Smooth muscle cell (in vitro differentiated cells): ENCODE measurements around the gene HNRNPUL2. TPM values are rescaled to one million over a fixed set of nuclear protein-coding genes. Genes with fewer than 3 reads are reported as not detected.
A peak's percentile ranks its signal among the peaks of the same experiment; 100 is the strongest.
"Not testable (repeated sequence)": the region's sequence is repeated elsewhere in the genome, so short reads cannot be mapped to it uniquely, and the experiment has no call there.

ENCODE experiments used
- DNase-seq: peaks from one replicate; lab custom pipeline; 2025; ENCODE audit not compliant: unreplicated experiment; lab: John Stamatoyannopoulos, UW
- H2AFZ ChIP-seq: fragments of 200-600 bp; sonication (generic); 2 replicates; pipeline ENCODE4 v1.6.0; 2016; ENCODE audit warnings: antibody characterized with exemption, low read depth, mild to moderate bottlenecking
- H3F3A ChIP-seq: fragments of 200-600 bp; sonication (generic); 2 replicates; pipeline ENCODE4 v1.6.0; 2017; ENCODE audit warnings: antibody characterized with exemption, low read depth
- H3K27ac ChIP-seq: fragments of 200-600 bp; sonication (generic); 2 replicates; pipeline ENCODE4 v1.5.1; 2016; ENCODE audit warnings: low read depth, mild to moderate bottlenecking
- H3K27me3 ChIP-seq: fragments of 200-600 bp; sonication (generic); 2 replicates; pipeline ENCODE4 v1.6.1; 2016; ENCODE audit warnings: low read depth, mild to moderate bottlenecking
- H3K36me3 ChIP-seq: fragments of 200-600 bp; sonication (generic); 2 replicates; pipeline ENCODE4 v1.5.1; 2016; ENCODE audit warnings: low read depth
- H3K4me1 ChIP-seq: fragments of 200-600 bp; sonication (generic); 2 replicates; pipeline ENCODE4 v1.5.1; 2016; ENCODE audit warnings: low read depth
- H3K4me2 ChIP-seq: fragments of 200-600 bp; sonication (generic); 2 replicates; pipeline ENCODE4 v1.6.0; 2016; ENCODE audit warnings: mild to moderate bottlenecking
- H3K4me3 ChIP-seq: fragments of 200-600 bp; sonication (generic); 2 replicates; pipeline ENCODE4 v1.5.1; 2016; ENCODE audit warnings: mild to moderate bottlenecking
- H3K79me2 ChIP-seq: fragments of 200-600 bp; sonication (generic); 2 replicates; pipeline ENCODE4 v1.6.0; 2016; ENCODE audit warnings: low read depth, mild to moderate bottlenecking
- H3K9ac ChIP-seq: fragments of 200-600 bp; sonication (generic); 2 replicates; pipeline ENCODE4 v1.6.0; 2016; ENCODE audit warnings: low read depth
- H3K9me3 ChIP-seq: fragments of 200-600 bp; sonication (generic); replicated peaks from 2 replicates; pipeline ENCODE4 v1.5.1; 2016; ENCODE audit warnings: low read depth
- H4K20me1 ChIP-seq: fragments of 200-600 bp; sonication (generic); 2 replicates; pipeline ENCODE4 v1.6.0; 2016; ENCODE audit warnings: low read depth
- CTCF ChIP-seq: fragments of 200-600 bp; sonication (generic); IDR thresholded peaks from 2 replicates; pipeline ENCODE4 v1.5.1; 2017; ENCODE audit warnings: borderline replicate concordance, mild to moderate bottlenecking, antibody characterized with exemption; ENCODE audit not compliant: insufficient read depth, poor library complexity, severe bottlenecking
- WGBS: methylation state at CpG from one replicate; pipeline ENCODE4 v1.1.7; 2016; ENCODE audit warnings: low lambda C conversion rate; 5-methylcytosine and 5-hydroxymethylcytosine counted together
- polyA plus RNA-seq: library from polyadenylated mRNA; unstranded; fragments of >200 nt; fragmentation: Nextera tagmentation; extraction: Ambion mirVana; gene quantifications from 2 replicates; pipeline ENCODE4 v1.2.1, GENCODE V29; 2016
- total RNA-seq: library from RNA; depleted of rRNA; stranded (reverse); fragments of >200 nt; gene quantifications from 2 replicates; pipeline ENCODE4 v1.2.3, GENCODE V29; 2014

HNRNPUL2 gene
- total and polyA plus RNA-seq, 2 experiments from 2014 or later = 3.6 to 19.4 TPM

DNA sequence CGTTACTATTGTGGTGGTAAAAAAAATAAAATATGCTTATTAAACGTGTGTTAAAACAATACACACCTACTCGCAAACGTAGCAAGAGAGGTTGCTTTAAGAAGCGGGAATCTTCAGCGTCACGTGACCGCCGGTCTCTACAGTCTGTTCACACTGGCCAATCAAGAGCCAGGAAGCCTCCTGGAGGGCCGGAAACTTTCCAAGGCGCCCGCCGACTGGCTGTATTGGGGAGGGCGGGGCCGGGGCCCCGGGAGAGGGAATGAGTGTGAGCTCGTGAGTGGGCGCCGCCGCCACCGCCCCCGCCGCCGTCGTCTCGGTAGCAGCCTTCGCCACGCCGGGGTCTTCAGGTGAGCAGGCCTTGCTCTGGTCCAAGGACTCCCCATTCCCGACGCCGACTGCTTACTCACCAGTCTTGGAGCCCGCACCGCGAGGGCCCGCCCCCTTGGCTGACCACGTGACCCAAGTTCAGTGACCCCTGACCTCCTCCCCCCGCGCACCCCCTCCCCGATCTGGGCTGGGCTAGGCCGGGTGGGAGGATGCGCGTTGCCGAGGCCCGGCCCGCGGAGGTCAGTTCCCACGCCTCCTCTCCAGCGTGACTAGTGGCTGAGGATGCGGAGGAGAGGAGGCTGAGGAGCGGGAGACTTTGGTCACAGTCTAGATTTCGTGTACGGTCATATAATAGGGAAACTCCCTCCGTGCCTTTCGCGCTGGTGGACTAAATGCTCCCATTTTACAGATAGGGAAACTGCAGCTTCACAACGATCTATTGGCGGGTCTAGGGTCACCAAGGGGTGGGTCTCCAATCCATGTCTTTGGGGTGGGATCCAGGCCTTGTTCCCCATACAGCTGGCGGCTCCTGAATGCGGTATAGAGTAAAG, 44.1 kb upstream of the HNRNPUL2 start, which contains the start of gene TAF6L:
TSS of gene TAF6L (plus strand) at position 253 of the 878 bp plus-strand sequence. CDS start 4,388 bp downstream, outside the sequence.
- Histone ChIP-seq H2AFZ (peak within 1 kb of the TSS; percentile 52), H3K4me1 (peaks cover 13% of the 10 kb centered on the region), H3F3A (peaks cover 4% of the 10 kb centered on the region), H3K4me2 (peak within 1 kb of the TSS; percentile 84), H3K79me2 (peaks cover 14% of the 10 kb centered on the region), H3K27me3 (no peaks in the 10 kb centered on the region), H3K36me3 (no peaks in the 10 kb centered on the region), H3K27ac (peak within 1 kb of the TSS; percentile 82), H3K9me3 (no peaks in the 10 kb centered on the region), H3K9ac (peak within 1 kb of the TSS; percentile 43), H3K4me3 (peak within 1 kb of the TSS; percentile 57), H4K20me1 (no peaks in the 10 kb centered on the region)
- no peak for TF ChIP-seq CTCF
- DNase-seq = peak; percentile 98
- 1% methylated on average over 38 of the region's 60 CpGs for WGBS

DNA sequence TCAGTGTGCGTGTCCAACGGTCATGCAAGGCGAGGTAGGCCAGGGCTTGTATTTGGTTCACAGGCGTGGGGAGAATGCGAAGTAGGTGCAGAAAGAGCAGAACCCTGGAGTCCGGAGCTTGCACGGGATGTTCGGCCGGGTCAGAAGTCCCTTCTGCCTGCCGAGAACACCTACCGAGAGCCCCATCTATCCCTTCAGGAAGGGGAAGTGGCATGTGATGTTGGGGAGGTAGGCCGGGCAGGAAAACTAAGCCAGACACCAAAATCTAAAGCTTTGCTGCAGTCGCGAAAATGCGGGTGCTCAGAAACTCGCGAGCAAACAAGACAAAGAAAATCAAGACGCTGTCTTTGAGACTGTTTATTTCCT, 43.5 kb upstream of the HNRNPUL2 start:
- Histone ChIP-seq H3K27me3 (no peaks in the 10 kb centered on the region), H3K36me3 (no peaks in the 10 kb centered on the region), H3K4me1 (peaks cover 13% of the 10 kb centered on the region), H3K9me3 (no peaks in the 10 kb centered on the region), H3K27ac (peak overlapping the region; percentile 82), H2AFZ (peak overlapping the region; percentile 52), H3K4me3 (peak overlapping the region; percentile 57), H3K9ac (peak overlapping the region; percentile 43), H3F3A (peaks cover 4% of the 10 kb centered on the region), H3K79me2 (peaks cover 14% of the 10 kb centered on the region), H3K4me2 (peak overlapping the region; percentile 84), H4K20me1 (no peaks in the 10 kb centered on the region)
- TF ChIP-seq CTCF = no peak
- WGBS = 16% methylated on average over 18 of the region's 18 CpGs
- no peak for DNase-seq

DNA sequence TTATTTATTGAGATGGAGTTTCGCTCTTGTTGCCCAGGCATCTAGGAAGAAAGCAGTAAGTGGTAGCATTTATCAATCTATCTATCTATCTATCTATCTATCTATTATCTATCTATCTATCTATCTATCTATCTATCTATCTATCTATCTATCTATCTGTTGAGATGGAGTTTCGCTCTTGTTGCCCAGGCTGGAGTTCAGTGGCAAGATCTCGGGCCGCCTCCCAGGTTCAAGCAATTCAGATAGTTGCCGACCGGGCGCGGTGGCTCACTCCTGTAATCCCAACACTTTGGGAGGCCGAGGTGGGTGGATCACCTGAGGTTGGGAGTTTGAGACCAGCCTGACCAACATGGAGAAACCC, 33.6 kb upstream of the HNRNPUL2 start:
- 35% methylated on average over 9 of the region's 9 CpGs for WGBS
- not testable (repeated sequence) for H3K4me1 ChIP-seq, H3K9me3 ChIP-seq, H3K27me3 ChIP-seq, H2AFZ ChIP-seq, H3K27ac ChIP-seq, H3F3A ChIP-seq, H3K36me3 ChIP-seq, H4K20me1 ChIP-seq, DNase-seq, H3K9ac ChIP-seq
- H3K79me2 ChIP-seq = peaks cover 11% of the 10 kb centered on the region
- H3K4me2 ChIP-seq = peak overlapping the region; percentile 97
- peak overlapping the region; percentile 67 for H3K4me3 ChIP-seq

DNA sequence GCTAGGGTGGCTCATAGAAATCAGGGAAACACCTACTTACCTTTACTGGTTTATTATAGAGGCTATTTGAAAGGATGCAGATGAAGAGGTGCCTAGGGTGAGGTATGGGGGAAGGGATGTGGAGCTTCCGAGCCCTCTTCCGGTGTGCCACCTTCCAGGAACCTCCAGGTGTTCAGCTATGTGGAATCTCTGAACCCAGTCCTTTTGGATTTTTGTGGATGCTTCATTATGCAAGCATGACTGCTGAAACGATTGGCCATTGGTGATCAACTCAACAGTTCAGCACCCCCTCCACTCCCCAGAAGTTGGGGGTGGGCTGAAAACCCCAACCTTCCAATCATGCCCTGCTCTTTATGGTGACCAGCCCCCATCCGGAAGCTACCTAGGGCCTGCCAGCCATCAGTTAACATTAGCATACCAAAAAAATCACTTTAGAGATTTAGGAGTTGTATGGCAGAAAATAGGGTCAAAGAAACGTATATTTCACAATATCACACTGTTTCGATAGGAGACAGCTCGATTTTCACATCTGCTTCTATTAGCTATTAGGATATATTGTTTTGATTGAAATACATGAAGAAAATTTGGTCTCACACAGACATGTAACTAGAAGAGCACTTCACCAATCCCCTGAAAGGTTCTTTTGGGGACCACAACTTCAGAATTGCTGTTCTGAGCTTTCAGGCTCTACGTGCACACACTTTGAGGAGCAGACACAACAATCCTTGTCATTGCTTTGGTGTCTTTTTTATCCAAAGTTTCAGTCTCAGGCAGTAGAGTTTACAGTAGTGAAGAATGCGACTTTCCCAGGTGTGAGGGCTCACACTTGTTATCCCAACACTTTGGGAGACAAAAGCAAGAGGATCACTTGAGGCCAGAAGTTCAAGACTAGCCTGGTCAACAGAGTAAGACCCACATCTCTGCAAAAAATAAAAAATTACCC, 30.9 kb upstream of the HNRNPUL2 start:
- Histone ChIP-seq H3K27me3 (no peaks in the 10 kb centered on the region), H3K4me3 (no peak overlapping the region), H3K79me2 (peaks cover 15% of the 10 kb centered on the region), H3K36me3 (no peaks in the 10 kb centered on the region), H3K9me3 (no peaks in the 10 kb centered on the region), H2AFZ (peak overlapping the region; percentile 69), H3K27ac (no peak overlapping the region), H3K4me1 (peaks cover 4% of the 10 kb centered on the region), H3F3A (no peaks in the 10 kb centered on the region), H3K9ac (no peak overlapping the region), H4K20me1 (no peaks in the 10 kb centered on the region), H3K4me2 (no peak overlapping the region)
- DNase-seq = no peak
- 46% methylated on average over 9 of the region's 9 CpGs for WGBS
- TF ChIP-seq CTCF = no peak
